HepG2 (cell line): ENCODE measurements around the gene TNPO3.

ENCODE experiments used
- FOXM1 ChIP-seq: sonication (generic); formaldehyde crosslinking; IDR thresholded peaks from 2 replicates; pipeline ENCODE4 v1.5.0; 2020; ENCODE audit warnings: missing genetic modification reagents
- POLR2A ChIP-seq, 2 experiments: IDR thresholded peaks; 2 replicates each; pipeline ENCODE4 v1.6.1; 2011; ENCODE audit warnings: low read depth in 2 of 2, low read length in 2 of 2, mild to moderate bottlenecking in 1 of 2, moderate library complexity in 1 of 2; ENCODE audit not compliant: insufficient read depth in 1 of 2
- POLR2AphosphoS2 ChIP-seq: IDR thresholded peaks from 2 replicates; pipeline ENCODE4 v1.6.1; 2011; ENCODE audit warnings: low read depth, low read length, improper control_type of control experiment
- RAD21 ChIP-seq: fragments of 450-650 bp; formaldehyde crosslinking; IDR thresholded peaks from 2 replicates; pipeline ENCODE4 v1.5.0; 2020; ENCODE audit warnings: mild to moderate bottlenecking
- SOX5 ChIP-seq: IDR thresholded peaks from 2 replicates; pipeline ENCODE4 v1.6.1; 2016; ENCODE audit warnings: borderline replicate concordance
- ZC3H13 ChIP-seq: sonication (generic); formaldehyde crosslinking; IDR thresholded peaks from 2 replicates; pipeline ENCODE4 v1.8.1; 2023; ENCODE audit warnings: mild to moderate bottlenecking, missing genetic modification reagents, moderate library complexity
- ZFP36 ChIP-seq: fragments of 150-350 bp; IDR thresholded peaks from 2 replicates; pipeline ENCODE4 v1.6.1; 2018; ENCODE audit warnings: borderline replicate concordance, low read length, low read depth; ENCODE audit not compliant: partially characterized antibody
- ZNF354B ChIP-seq: sonication (generic); formaldehyde crosslinking; IDR thresholded peaks from 2 replicates; pipeline ENCODE4 v1.8.0; 2022; ENCODE audit warnings: mild to moderate bottlenecking, missing genetic modification reagents
- ZNF362 ChIP-seq: sonication (generic); formaldehyde crosslinking; IDR thresholded peaks from 2 replicates; pipeline ENCODE4 v1.4.0; 2020; ENCODE audit warnings: missing genetic modification reagents, mild to moderate bottlenecking, borderline replicate concordance
- ZNF550 ChIP-seq: sonication (generic); formaldehyde crosslinking; IDR thresholded peaks from 2 replicates; pipeline ENCODE4 v1.4.0; 2020; ENCODE audit warnings: mild to moderate bottlenecking, missing genetic modification reagents, borderline replicate concordance

- no peak for TF ChIP-seq ZNF362 (CRISPR knock-in tag)
- no peak for TF ChIP-seq ZC3H13
- no peak for TF ChIP-seq POLR2A (IDR thresholded peaks at IDR 0.05; ENCODE audit: insufficient read depth in 1 of 2, low read depth in 2 of 2, low read length in 2 of 2)
- TF ChIP-seq SOX5 (CRISPR knock-in tag): no peak
- TF ChIP-seq ZFP36: no peak
- TF ChIP-seq RAD21 (CRISPR knock-in tag): no peak
- TF ChIP-seq FOXM1 (CRISPR knock-in tag): no peak
- TF ChIP-seq POLR2AphosphoS2: no peak
- no peak for TF ChIP-seq ZNF354B (CRISPR knock-in tag)
- TF ChIP-seq ZNF550: no peak
Measured at GRCh38 chr7:128928159-128928813, 126.6 kb downstream of the TNPO3 start.
